ENCODE measurements around the gene ESYT1. TPM values are rescaled to one million over a fixed set of nuclear protein-coding genes. Genes with fewer than 3 reads are reported as not detected.
"Not testable (repeated sequence)": the region's sequence is repeated elsewhere in the genome, so short reads cannot be mapped to it uniquely, and the experiment has no call there.

The ESYT1 gene
- polyA plus RNA-seq, 5 donors = 74.3 to 90.6 (median 81.1) TPM

GRCh38 chr12:56154246-56154771 lies 26.2 kb downstream of the ESYT1 start:
- DNase-seq = no peak

GRCh38 chr12:56154818-56155217 lies 26.8 kb downstream of the ESYT1 start:
- no peak for DNase-seq

- no peak for DNase-seq
Measured at GRCh38 chr12:56155256-56155845, 27.3 kb downstream of the ESYT1 start.

- DNase-seq = not testable (repeated sequence)
Measured at GRCh38 chr12:56156464-56157200, 28.6 kb downstream of the ESYT1 start.

GRCh38 chr12:56157201-56158028 lies 29.3 kb downstream of the ESYT1 start:
- peak; percentile 88 to 90 for DNase-seq

- peak; percentile 96 to 98 for DNase-seq
Measured at GRCh38 chr12:56158029-56158925, 30.2 kb downstream of the ESYT1 start, which contains the start of gene MYL6. Gene MYL6 (plus strand): TSS chr12:56158359. CDS start chr12:56158402, 43 bp downstream.

GRCh38 chr12:56158926-56159461 lies 30.9 kb downstream of the ESYT1 start:
- peak; percentile 56 to 64 for DNase-seq

- DNase-seq = no peak
Measured at GRCh38 chr12:56159482-56160192, 31.6 kb downstream of the ESYT1 start.

GRCh38 chr12:56160193-56160763 lies 32.2 kb downstream of the ESYT1 start:
- DNase-seq = no peak

- no peak for DNase-seq
Measured at GRCh38 chr12:56160894-56161689, 33.0 kb downstream of the ESYT1 start.

GRCh38 chr12:56161690-56162351 lies 33.8 kb downstream of the ESYT1 start:
- no peak for DNase-seq

- DNase-seq = no peak
Measured at GRCh38 chr12:56162468-56163290, 34.6 kb downstream of the ESYT1 start.

GRCh38 chr12:56163533-56164344 lies 35.7 kb downstream of the ESYT1 start:
- DNase-seq = no peak

GRCh38 chr12:56164345-56164729 lies 36.3 kb downstream of the ESYT1 start:
- DNase-seq = no peak

GRCh38 chr12:56165369-56165768 lies 37.3 kb downstream of the ESYT1 start:
- no peak for DNase-seq

- no peak for DNase-seq
Measured at GRCh38 chr12:56169229-56169759, 41.2 kb downstream of the ESYT1 start.
